Daoy (cell line): ENCODE measurements around the gene WBP1. TPM values are rescaled to one million over a fixed set of nuclear protein-coding genes. Genes with fewer than 3 reads are reported as not detected.
"Not testable (repeated sequence)": the region's sequence is repeated elsewhere in the genome, so short reads cannot be mapped to it uniquely, and the experiment has no call there.

ENCODE experiments used
- DNase-seq: peaks from one replicate; pipeline ENCODE4 v3.0.0-alpha.2; 2015; ENCODE audit warnings: low read depth
- total RNA-seq: library from RNA; depleted of rRNA; stranded (reverse); fragments of >200 nt; shearing (Covaris generic); gene quantifications from 2 replicates; pipeline ENCODE4 v1.2.3, GENCODE V29; 2014

The WBP1 gene
- total RNA-seq, 1 experiment from 2014 or later = 37.0 TPM

DNA sequence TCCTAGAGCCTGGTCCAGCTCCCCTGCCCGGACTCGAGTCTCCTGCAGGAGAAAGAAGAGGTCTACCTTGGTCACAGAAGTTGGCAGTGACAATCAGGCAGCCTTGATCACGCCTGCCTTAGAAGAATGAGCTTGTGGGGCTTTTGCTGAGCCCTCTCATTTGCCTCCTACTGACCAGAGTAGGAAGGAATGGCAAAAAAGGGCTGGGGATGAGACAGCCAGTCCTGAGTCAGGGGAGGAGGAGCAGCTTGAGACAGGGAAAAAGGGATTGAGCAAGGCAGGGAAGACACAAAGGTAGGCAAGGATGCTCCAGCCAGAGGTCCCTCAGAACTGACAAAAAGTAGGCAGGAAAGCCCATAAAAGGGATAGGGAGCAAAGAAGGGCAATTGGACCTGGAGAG, 30.7 kb upstream of the WBP1 start:
- DNase-seq = no peak

DNA sequence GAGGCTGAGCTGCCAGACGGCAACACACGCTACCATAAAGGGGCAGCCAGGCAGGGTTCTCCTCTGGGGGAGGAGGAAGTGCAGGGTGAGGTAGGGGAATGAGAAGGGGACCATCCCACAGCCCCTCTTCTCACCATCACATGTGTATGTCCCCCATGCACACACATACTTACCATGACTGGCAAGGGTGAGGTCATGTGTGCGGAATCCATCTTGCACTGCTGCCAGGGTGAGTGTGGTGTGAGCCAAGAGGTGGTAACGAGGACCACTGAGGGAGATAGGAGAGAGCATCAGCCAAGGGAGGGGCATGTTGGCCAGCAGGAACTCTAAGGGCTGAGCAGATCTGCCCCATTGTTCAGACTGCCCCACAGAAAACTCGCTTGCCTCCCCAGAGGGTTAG, 29.6 kb upstream of the WBP1 start:
- no peak for DNase-seq

DNA sequence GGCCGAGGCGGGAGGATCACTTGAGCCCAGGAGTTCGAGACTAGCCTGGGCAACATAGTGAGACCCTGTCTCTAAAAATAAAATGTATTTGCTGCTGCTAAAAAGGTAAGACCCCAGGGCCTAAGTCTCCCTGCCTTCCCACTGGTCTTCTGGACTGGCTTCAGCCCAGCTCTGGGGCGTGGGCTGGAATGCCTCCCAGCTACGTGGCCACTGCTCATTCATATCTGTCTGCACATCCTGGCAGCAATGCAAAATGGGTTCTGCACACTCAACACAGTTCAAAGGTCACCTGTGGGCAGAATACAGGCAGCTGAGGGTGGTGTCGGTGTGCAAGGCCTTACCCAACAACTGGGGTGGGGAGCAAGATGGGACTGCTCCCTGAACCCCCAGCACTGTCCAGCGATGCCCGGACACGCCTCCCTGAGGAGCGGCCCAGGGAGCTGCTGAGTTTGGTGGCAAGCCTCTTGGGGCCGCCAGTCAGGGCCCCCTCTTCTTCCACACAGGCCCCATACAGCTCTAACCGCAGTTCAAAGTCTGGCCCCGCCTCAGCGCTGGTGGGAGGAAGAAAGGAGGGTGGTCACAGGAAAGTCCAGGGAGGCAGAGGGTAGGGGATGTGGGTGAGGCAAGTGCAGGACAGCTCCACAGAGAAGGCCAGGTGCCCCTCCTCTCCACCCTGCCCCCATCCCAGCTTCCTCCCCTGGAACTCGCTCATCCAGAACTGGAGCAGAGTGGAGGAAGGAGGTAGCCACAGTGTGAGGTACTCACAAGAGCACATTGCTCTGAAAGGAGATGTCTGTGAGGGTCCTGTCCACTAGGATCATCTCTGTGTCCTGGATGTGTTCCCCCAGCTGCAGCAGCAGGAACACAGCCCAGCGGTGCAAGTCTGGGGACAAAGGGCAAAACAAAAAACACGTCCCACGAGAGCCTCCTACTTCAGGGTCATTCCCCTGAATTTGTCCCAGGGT, 28.5 kb upstream of the WBP1 start:
- DNase-seq = no peak

DNA sequence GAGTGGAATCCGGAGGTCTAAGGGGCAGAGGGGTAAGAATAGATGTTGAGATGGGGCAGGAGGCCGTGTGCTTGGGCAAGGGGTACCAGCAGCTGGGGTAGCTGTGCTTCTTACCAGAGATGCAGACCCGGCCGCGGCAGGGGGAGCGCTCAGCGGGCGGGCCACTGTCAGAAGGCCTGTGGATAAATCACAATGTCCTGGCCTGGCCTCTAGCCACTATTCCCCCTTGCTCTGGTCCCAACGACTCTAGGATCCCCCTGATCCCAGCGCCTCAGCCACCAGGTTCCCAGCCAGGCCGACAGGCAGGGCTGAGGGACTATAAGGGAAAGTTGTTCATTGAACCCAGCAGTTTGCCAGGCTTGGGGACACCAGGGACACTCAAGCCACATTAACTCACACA, 27.7 kb upstream of the WBP1 start:
- no peak for DNase-seq

DNA sequence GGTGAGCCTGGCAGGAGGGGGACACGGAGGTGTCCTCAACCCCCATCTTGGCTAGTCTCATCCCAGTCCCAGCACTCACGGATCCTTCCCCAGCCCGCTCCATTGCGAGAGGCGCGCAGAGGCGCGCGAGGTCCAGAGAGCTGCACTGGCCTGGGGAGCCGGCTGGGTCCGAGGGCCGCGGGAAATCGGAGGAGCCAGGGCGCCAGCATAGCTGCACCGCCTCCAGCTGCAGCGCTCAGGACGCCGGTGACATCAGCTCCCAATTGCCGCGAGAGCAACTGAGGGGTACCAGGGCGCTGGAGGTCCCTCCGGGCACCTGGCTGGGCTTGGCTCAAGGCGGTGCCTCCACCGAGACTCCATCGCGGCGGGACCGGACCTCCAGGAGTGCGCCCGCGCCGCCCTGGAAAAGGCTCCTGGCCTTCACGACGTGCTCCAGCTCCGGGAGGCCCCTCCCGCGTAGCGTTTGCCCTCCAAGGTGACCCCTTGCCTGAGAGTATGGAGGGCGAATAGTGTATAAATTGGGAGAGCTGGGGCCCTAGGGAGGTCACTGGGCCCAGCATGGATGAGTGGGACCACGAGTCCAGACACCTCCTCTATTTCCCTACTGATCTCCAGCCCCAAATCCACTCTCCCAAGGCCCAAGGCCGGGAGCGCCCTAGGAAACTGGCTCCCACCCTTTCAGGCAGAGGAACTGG, 22.0 kb upstream of the WBP1 start:
- DNase-seq = no peak

DNA sequence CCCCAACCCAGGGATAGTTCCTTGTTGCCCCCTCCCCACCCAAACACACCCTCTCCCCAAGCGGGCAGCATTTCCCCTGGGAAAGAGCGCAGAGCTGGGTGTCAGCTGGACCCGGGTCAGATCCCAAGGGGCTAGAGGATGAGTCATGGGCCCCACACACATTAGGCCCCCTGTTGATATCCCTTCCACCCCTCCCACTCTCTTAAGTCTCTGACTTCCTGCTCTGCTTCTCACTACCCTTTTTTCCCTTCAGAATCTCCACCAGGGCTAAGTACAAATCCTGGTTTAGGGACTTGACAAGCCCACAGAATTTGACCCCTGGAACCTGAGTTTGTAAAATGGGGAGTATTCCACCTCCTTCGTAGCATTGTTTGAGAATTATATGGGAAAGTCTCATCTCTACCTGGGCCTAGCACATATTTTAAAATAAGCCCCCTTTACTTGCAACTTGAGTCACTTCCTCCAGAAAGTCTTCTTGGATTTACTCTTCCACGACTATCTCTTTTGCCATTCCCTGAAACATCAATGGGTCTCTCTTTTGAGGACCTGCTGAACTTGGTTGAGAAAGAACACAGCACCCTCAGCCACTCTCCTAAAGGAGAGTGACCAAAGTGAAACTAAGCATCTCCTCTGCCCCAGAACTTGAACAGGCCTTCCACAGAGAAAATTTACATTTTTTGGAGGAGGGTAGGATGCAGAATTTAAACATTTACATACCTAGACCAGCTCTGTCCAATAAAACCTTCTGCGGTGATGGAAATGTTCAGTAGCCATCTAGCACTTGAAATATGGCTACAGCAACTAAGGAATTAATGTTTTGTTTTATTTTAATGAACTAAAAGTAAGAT, 21.2 kb upstream of the WBP1 start:
- no peak for DNase-seq

DNA sequence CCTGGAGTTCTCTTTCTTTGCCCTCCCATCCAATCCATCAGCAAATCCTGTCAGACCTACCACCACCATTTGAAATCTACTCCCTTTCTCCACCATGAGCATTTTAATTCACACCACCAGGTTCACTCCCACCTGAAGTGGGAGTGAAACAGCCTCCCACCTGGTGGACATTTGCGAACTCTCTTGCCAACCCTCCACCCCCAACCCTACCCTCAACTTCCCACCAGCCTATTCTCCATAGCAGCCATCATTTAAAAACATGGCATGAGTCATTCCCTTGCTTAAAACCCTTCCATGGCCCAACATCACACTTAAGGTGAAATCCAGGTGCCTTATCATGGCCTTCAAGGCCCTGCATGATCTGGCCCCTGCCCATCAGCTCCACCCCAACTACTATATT, 20.0 kb upstream of the WBP1 start:
- no peak for DNase-seq

DNA sequence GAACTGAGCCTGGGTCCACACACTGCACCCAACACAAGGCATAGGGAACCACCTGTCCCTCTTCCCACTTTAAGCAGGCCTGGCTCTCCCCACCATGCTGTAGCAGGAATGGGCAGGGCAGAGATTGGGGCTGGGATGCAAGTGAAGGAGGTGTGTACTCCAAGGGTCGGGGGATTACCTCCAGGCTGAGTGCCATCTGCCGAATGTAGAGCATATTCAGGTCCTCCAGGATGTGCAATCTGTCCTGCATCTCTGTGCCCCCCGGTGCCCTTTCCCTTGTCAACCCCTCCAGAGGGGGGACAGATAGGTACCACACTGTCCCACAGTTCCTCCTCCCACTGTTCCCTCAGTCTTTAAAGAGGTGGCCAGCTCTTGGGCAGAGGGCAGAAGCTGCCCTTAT, 18.9 kb upstream of the WBP1 start:
- DNase-seq = no peak

DNA sequence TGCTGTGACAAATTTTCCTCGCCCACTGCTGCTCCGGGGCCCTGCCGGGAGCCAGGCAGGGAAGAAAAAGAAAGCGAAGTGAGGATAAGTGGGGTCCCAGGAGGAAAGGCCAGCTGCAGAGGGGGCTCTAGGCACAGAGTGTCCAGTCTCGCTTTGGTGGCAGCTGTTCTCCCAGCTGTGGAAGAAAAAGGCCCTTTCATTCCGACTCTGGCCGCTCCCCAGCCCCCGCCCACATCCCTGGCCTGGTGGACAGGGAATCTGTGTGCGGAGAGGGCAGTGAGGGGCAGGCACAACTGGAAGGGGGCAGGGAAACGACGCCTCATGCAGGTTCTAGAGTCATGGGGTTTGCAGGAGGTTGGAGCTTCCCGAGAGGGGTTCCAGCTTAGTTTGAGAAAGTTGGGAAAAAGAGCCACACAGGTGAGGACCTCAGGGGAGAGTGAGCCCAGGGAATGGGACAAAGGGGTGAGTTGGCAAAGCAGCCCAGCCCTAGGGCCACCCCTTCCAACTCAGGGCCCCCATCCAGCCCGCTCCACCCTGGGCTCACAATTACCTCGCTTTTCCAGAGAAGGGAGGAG, 18.3 kb upstream of the WBP1 start:
- peak; percentile 44 for DNase-seq

DNA sequence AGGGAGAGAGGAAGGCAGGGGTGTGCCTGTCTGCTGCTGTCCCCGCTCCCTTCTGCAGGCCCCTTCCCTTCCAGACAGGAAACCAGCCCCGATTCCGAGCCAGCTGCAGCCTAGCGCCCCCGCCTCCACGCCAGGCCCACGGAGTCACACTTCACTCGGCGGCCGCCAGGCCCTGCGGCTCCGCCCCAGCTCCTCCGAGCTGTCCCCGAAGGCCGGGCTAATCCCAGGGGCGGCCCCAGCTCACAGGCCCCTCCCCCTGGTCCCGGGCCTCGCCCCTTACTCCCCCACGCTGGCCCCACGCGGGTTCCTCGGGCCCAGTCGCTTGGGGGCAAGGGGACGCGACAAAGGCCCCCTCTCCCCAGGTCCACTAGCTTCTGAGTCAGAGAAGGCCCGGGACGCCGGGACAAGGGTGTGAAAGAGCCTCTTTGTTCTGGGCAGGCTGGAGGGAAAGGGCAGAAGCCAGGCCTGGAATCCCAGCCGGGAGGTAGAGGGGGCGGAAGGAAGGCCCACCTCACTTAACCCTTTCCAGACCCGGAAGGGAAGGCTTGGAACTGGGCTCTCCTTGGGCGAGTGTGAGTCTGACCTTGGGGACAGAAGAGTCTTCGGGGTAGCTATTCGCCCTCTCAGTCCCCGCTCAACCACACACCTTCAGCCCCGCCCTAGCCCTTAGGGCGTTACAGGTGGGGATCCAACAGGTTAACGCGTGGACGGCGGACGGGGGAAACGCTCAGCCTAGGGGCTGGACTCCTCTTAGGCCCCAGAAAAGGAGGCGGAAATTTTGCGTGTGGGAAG, 17.7 kb upstream of the WBP1 start:
- peak; percentile 85 for DNase-seq

DNA sequence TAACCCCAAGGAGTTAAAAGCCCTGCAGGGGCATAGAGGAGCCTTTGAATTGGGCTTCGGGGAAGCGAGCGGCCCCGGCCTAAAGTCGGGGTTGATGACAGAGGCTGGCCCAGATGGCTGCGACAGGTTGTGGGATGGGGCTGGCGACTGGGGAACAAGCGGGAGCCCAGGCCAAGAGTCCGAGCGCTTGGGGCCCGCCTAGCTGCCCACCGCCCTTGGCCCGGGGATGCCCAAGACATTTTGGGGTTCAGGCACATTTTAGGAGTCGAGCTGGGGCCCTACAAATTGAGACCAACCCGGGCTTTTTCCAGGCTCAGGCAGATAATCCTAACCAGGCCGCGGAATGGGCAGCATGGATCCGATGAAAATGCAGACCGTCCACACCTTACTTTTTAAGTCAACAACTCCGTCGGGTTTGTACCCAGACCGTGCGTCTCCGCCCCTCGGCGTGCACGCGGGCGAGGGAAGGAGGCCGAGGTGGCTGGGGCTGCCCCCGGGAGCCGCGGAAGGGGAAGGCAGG, 17.0 kb upstream of the WBP1 start:
- no peak for DNase-seq

DNA sequence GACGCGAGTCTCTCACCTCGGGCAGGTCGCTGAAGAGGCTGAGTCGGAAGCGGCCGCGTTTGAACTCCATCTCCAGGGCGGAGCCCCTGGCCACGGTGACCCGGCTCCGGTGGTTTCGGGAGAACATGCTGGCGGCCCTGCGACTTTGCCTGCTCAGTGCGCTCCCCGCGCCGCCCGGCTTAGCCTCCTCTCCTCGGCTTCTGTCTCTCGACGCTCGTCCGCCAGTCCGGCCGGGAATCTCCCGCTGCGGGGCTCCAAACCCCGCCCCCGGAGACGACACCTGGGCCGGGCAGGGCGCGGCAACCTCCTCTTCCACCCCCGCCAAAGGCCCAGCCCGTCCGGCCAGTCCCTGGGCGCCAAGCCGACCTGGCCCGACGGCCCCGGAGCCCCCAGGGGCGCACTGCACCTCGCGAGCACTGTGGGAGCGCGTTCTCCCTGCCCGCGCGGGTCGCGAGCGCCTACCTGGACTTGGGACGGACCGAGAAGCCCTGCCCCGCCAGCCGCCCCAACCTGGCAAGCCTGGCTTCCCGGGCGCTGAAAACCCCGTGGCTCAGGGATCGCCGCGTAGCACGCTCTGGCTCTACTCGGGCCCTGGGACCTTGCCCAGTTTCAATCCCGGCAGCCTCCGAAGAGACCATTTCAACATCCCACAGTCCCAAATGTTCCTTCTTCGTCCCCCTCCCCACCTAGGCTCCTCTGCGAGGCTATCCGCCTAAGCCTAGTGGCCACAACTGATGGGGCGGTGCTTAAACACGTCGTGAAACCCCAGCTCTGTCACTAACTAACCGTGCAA, 16.4 kb upstream of the WBP1 start, which contains the start of gene RTKN:
Gene RTKN, minus strand, starts transcription at position 248 of the 793 bp plus-strand sequence. Its CDS starts 121 bp downstream, at position 127.
- no peak for DNase-seq

DNA sequence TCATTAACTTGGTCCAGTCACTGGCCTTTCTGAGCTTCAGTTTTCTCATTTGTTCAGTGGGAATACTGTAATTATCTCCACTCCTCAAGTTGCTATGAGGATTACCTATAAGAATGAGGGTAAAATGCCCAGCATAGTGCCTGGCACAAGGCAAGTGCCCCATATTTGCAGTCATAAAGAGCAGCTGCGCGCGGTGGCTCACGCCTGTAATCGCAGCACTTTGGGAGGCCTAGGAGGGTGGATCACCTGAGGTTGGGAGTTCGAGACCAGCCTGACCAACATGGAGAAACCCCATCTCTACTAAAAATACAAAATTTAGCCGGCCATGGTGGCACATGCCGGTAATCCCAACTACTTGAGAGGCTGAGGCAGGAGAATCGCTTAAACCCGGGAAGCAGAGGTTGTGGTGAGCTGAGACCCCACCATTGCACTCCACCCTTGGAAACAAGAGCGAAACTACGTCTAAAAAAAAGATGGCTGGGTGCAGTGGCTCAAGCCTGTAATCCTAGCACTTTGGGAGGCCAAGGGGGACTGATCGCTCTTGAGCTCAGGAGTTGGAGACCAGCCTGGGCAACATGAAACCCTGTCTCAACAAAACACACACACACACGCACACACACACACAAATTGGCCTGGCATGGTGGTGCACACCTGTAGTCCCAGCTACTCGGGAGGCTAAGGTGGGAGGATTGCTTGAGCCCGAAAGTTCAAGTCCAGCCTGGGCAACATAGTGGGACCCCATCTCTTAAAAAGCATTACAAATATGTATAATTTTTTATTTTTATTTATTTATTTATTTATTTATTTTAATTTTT, 15.5 kb upstream of the WBP1 start:
- not testable (repeated sequence) for DNase-seq

DNA sequence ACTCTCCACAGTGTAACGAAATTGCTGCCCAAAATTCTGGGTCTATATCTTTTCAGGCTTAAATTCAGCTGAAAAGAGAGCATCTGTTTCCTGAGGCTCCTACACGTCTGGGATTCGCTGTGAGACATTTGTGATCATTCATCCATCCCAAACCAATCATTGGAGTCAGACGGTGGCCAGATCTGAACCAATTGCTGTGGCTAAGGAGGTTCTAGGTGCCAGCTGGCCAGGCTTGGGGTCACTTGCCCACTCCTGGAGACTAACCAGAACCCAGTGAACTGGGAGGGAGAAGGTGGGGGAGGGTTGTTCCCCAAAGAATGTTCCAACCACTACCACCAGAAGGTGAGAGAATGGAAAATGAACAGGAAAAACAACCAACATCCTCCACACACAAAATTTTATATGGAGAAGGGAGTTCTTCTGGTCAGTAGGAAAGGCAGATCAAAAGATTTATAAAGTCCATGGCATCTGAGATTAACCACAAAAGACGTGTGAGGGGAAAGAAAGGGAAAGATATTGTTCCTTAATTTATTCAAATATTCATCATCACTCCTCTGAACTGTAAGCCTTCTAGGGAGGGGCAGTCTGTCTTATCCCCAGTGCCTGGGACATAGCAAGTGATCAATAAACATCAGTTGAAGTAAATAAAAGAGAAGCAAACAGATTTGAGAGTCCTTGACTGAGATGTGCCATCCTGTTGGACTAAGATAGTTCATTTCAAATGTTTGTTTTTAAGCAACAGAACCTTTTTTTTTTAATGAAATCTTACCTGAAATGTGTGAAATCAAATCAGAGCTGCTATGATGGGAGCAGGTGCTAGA, 13.5 kb upstream of the WBP1 start:
- no peak for DNase-seq

DNA sequence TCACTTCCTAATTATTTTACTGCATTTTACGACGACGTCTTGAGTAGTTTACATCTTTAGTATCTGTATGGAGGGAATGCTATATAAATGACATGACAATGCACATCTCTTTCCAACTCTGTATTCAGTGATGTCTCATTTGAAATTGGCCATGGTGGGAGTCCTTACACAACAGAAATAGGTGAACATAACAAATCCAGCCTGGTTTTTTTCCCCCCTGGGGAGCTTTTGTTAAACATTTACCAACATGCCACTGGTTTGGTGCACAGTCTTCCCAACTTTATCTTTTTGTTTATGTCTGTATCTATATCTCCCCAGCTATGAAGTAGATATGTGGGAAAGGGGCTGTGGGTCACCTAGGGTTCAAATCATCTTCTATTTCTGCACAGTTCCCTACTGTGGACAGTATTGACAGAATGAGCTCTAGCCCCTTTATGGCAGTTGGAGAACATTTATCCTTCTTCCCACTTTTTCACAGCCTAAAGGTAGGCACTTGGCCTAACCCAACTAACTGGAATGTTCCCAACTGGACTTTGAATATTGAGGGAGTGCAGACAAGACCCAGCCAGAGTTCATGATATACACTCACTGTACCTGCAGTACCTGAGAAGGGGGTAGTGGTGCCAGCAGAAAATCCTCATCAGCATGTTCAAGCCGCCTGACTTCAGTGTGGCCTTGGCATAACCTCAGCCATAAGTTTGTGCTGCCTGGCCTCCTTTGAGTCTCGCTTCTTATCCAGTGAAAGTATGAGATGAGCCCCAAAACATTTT, 10.8 kb upstream of the WBP1 start:
- DNase-seq = no peak

DNA sequence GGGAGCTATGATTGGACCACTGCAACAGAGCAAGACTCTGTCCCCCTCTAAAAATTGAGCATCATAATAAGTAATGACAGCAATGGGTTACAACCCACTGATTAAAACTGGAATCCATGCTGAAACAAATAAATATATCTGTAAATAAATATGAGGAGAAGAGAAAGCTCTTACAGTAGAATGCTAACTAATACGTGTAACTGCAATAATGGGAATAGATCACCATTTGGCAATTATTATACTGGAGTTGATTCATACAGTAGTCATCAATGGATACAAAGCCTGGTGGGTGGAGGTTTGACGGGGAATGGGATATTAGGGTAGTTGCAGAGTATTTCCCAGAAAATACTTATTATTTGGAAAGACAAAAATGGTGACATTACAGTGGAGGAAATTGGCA, 9.5 kb upstream of the WBP1 start:
- no peak for DNase-seq

DNA sequence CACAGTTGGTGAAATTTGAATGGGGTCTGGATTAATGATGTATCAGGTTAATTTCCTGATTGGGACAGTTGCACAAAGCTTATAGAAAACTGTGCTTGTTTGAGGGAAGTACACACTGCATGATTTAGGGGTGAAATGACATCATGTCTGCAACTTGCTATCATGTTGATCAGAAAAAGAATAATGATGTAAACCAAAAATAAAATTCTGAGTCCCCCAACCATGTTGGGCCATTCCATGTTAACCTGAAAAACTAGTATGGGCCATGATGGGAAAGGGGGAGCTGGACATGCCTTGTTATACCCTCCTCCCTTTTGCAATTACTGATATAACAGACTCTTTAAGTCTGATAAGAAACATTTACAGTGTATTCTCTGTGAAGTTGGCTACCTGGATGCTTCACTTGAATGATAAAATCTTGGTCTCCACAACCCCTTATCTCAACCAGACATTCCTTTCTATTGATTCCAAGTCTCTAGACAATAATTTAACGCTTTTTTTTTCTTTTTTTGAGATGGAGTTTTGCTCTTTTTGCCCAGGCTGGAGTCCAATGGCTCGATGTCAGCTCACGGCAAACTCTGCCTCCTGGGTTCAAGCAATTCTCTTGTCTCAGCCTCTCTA, 7.6 kb upstream of the WBP1 start:
- no peak for DNase-seq
